HuH-7.5 (cell line): ENCODE measurements around the gene LBX2.
A peak's percentile ranks its signal among the peaks of the same experiment; 100 is the strongest.

Experiments
- DNase-seq: peaks from one replicate; pipeline ENCODE4 v3.0.0; 2011; ENCODE audit warnings: low spot score

The LBX2 gene, protein sequence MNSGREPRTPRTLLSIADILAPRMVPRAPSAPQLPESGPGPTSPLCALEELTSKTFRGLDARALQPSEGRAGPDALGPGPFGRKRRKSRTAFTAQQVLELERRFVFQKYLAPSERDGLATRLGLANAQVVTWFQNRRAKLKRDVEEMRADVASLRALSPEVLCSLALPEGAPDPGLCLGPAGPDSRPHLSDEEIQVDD

DNA sequence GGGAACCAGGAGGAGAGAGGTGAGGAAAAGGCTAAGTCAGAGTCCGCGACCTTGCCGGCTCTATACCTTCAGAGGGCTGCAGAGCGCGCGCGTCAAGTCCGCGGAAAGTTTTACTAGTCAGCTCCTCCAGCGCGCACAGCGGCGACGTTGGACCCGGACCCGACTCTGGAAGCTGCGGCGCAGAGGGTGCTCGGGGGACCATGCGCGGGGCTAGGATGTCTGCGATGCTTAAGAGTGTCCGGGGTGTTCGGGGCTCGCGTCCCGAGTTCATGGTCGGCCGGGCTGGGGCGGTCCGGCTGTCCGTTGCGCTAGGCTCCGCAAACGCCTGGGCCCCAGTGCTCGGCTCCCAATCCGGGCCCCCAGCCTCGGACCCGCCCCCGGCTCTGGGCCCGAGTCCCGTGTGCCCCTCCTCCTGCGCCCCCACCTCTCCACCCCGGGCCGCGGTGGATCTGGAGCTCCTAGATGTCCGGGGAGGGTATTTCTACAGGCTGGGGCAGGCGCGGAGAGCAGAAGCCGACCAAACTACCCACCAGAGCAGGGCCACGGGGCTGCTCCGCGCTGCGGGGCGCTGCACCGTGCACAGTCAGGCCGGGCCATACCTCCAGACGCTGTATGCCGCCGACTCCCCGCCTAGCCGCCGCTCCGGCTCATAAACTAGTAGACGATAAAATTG is at the start of gene LBX2:
Gene LBX2 (minus strand): TSS at position 337 of the 673 bp plus-strand sequence. CDS start 66 bp downstream, at position 271.
- DNase-seq = no peak

DNA sequence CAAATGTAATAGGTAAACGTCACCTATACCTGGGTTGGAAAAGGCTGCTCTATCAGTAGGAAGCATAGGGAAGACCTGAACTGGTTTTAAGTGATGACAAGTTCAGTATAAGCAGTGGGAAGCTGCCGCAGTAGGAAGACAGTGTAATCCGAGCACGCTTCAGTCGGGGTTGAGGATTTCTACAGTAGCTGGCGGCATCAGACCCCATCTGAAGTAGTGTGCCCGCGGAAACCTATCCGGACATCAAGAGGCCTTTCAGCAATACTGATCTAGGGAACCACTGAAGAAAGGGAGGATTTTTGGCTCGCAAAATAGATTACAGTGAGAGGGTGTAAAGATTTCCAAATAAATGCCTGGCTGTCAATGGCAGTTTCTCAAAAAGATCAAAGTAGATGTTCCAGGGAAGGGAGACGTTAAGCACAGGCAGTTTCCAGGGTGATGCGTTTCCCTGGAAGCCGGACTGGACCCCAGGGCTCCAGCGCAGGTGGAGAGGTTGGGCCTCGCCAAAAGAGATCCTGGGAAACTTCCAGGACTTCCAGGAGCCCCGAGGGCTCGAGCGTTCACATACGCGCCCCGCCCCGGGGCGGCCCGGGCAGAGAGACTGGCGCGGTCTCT is 49.0 kb upstream of the LBX2 start:
- no peak for DNase-seq

DNA sequence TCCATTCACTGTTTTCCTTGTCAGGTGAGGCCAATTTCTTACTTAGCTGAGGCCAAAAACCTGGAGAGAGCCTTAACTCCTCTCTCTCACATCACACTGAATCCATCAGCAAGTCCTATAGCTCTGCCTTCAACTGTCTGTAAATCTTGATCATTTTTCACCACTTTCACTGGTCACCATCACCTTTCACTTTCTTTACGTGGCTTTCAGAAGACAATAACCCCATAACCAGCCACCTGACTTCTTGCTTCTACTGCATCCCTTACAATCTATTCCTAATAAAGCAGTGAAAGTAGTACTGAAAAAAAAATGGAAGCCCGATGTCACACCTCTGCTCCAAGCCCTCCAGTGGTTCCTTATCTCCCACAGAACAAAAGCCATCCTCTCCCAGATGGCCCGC is 46.6 kb upstream of the LBX2 start:
- DNase-seq = no peak

DNA sequence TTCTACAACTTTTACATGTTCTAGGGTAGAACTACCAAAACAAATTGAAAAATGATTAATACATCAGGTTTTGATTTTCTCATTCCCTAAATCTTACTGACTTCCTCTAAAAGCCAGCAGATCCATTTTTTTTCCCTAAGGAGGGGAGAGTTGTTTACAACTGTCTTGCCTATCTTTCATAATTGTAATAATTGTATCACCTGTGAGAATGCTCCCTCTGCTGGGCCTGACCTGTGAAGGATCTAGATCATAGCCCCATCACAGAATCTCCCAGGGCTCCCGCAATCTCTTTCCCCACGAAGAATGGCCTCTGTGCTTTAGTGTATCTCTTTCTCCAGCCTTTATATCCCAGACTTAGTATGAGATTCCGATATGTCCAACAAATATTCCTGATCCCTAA is 45.2 kb upstream of the LBX2 start:
- DNase-seq = no peak

DNA sequence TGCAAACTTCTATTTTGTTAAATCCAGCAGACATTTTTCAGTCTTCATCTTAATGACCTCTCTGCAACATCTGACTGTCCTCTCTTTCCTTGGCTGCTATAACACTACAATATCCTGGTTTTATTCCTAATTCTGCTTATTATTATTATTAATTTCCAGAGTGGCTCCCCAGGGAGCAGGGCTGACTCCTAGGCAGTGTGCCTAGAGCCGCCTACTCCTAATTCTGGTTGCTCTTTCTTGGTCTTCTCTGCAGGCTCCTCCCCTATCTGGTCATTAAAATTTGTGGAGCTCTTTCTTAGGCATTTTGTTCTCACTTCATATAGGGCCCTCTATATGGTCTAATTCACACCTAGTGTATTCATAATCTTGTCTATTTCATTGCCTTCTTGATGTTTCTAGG is 43.6 kb upstream of the LBX2 start:
- DNase-seq = no peak

DNA sequence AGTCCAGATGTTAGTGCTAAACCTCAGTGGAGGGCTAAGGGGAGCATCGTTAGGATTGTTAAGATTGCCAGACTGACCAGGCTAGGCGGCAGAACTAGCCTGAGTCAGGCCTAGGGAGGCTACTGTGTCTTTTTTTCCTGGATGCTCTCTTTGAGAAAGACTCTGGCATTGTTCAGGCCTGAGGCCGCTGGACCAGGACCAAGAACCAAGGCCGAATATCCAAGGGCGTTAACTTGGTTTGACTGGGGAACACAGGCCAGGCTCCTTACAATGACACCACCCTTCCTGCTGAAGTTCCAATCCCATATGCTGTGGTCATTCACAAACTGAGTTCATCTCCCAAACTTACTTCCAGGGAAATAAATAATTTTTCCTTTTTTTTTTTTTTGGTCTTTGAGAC is 40.9 kb upstream of the LBX2 start:
- DNase-seq = no peak

DNA sequence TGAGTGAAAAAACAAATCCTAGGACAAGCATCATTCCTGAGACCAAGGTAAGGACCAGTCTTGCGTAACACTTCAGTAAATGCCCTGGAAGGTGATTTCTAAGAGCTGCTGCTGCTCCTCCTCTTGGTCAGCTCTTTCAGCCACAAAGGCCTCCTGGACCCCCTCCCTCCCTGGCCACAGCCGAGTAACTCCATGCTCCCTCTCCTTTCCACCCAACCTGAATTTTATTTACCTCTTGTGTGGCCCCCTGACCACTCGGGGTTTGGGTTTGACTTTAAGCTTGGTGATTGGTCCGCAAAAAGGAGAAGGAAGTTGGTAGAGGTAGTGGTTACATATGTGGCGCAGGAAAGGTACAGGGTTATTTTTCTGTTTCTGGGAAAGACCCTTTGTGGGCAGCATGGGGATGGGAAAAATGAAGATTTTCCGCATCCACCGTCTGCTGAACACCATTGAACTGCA is 39.5 kb upstream of the LBX2 start:
- no peak for DNase-seq

DNA sequence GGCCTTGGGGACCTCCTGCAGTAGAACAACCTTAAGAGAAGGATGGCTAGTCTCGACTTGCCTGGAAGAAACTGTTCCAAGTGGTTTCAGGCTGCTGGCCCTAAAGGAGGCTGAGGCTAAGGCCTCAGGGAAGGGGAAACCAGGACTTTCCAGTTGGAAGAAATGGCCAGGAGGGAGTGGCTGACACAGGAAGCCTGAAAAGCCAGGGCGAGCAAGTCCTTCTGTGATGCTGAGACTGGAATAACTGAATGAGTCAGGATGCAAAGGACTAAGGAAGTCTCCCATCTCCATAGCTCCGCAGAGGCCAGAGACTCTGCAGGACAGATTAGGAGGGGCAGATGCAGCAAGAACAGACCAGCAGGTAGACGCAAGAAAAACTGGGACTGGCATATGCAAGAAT is 37.7 kb upstream of the LBX2 start:
- DNase-seq = no peak

DNA sequence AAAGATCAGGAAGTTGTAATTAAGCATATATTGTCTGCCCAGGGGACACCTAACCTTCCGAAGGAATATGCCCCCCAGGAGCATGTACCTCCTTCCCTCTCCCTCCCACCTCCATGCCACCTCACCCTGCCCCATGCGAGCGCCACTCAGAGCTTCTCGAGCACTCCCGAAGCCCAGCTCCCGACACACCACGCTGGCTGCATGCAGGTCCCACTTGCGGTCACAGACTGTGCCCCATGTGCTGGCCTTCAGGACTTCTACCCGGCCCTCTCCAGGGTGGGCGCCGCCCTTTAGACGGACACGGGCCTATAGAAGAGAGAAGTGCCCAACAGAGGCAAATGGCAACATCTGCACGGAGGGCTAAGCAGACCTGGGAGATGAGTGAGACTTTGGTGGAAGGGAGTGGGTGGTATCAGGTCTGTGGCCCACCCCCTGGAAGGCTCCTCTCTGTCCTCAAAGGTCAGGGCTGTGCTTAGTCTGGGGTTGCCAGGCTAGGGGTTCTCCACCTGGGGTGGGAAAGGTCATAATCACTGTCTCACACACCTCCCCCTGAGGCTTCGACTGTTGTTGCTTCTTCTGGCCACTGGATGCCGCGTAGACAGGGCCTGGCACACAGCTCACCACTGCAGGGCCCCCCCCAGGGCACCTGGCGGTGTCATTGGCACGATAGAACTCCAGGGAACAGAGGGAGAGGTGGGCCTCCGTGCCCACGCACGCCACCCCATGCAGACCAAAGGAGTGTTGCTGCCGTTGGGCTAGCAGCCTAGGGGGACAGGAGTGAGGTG is 37.0 kb upstream of the LBX2 start:
- DNase-seq = no peak

DNA sequence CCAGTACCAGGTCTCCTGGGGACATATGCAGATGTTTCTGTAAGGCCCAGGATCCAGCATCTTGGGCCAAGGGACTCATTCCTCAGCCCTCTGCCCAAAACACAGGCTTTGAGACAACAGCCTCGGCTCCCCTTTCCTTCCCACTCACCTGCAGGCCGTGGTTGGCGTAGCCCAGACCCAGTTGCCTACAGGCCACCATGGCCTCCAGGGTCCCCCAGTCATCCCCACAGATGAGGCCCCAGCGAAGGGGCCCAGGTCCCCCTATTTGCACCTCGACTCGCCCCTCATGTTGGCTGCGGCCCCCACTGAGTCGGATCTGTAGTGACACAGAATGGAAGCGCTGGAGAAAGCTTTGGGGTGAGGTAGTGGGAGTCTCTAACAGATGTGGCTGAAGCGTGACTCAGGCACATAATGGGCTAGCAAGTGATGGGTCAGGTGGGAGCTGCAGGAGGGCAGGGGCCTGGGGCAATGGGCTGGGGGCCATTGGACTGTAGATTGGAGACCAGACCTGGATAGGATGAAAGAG is 36.1 kb upstream of the LBX2 start:
- no peak for DNase-seq

DNA sequence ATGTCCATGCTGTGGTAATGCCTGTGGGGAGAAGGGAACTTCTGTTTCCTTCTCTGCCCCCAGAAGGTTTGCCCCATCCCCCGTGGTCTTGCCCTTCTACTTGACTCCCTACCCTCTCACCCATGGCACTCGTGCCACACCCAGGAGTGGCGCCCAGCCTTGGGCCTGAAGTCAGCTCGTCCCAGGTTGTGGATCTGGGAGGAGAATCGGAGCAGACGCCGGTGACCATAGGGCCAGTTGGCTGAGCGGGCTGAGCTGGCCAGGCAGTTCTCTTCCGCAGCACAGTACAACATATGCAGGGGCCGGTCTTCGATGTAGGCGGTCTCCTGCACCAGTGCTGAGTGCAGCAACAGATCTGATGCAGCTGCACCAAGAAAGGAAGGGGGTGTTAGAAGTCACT is 35.0 kb upstream of the LBX2 start:
- DNase-seq = no peak

DNA sequence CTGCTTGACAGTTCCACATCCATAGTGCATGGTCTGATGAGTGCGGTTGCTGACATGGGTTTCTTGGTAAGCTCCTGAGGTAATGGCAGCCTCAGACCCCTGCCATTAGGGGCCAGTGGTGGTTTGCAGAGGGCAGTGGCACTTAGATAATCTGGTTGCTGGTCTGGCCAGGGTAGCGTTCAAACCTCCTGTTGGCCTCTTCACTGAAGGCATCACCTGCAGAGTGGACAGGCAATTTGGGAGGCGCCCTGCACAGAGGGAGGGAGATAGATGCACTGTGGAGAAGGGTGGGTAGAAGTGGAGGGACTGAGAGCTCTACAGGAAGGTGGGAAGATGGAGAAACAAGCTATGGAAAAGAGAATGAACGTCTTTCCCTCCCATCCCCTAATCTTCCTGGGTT is 34.1 kb upstream of the LBX2 start:
- DNase-seq = no peak

DNA sequence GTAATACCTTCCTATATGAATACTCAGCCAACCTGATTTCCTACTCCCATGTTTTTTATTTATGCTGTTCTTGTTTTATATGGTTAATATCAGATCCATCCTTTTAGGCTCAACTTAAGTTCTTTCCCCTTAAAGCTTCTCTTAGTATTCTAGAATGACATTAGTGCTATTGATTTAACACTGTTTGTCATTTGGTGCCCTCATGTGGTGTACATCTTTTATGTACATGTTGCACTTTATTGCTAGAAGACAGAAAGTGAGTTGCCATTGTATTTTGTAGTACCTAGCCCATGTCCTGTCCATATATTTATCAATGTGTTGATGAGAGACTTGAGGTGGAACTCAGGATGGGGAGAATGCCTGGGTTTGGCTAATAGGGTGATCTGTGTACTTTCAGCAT is 32.8 kb upstream of the LBX2 start:
- no peak for DNase-seq

DNA sequence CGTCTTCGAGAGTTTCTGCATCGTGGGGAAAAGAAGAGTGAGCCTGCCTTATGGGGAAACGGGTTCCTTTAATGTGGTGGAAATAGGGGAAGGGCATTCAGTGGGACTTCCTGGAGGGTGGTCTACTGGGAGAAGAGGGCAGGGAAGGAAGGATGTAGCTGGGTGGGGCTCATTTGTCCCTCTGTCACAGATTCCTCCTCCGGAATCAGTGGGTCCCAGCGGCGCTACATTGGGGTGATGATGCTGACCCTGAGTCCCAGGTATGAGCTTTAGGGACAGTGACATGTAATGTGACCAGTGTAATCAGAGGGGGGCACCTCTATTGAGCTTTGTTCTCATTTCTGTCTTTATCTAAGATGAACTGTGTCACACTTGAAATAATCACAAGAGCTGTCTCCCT is 32.3 kb upstream of the LBX2 start:
- DNase-seq = no peak

DNA sequence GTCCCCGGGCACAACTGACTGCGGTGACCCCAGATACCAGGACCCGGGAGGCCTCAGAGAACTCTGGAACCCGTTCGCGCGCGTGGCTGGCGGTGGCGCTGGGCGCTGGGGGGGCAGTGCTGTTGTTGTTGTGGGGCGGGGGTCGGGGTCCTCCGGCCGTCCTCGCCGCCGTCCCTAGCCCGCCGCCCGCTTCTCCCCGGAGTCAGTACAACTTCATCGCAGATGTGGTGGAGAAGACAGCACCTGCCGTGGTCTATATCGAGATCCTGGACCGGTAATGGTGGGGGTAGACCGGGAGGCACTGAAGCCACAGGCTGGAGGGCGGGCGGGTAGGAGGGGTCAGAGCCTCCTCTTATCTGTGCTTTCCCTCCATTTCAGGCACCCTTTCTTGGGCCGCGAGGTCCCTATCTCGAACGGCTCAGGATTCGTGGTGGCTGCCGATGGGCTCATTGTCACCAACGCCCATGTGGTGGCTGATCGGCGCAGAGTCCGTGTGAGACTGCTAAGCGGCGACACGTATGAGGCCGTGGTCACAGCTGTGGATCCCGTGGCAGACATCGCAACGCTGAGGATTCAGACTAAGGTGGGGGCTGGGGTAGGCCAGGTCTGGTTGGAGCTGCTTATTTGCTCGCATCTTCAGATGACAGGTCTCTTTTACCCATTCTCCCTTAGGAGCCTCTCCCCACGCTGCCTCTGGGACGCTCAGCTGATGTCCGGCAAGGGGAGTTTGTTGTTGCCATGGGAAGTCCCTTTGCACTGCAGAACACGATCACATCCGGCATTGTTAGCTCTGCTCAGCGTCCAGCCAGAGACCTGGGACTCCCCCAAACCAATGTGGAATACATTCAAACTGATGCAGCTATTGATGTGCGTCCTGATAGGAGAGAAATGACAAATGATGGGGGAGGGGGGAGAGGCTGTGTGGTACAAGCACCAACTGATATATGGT is 31.1 kb upstream of the LBX2 start:
- peak; percentile 53 for DNase-seq

DNA sequence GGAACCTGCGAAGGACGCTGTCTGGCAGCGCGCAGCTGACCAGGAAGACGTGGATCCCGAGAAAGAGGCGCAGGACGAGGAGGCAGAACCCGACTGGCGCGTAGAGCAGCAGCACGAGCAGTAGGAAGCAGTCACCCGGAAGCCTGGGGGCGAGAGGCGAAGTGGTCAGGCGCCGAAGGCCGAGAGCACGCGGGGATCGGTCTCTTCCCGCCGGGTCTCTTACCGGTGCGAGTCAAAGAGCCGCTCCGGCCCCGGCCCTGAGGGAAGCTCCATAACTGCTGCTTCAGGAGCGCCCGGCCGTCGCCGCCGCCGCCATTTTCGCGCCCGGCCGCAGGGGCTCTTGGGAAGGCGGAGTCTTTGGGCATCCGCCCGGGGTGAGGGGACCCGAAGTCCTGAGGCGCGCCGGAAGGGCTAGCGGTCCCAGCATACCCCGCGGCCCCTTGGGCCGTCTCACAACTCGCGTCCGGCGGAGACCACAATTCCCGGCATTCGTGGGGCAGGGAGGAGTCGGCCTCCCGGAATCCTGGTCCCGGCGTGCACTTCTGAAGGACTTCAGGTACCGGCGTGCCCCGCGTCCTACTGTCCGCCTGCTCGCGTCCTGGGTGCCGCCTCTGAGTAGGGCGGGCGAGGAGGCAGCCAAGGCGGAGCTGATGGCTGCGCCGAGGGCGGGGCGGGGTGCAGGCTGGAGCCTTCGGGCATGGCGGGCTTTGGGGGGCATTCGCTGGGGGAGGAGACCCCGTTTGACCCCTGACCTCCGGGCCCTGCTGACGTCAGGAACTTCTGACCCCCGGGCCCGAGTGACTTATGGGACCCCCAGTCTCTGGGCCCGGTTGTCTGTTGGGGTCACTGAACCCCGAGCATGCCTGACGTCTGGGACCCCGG is 30.2 kb upstream of the LBX2 start, which contains the start of the genes AUP1 and HTRA2:
Gene AUP1 (minus strand): TSS at position 350 of the 882 bp plus-strand sequence. CDS start 77 bp downstream, at position 273.
Gene HTRA2 (plus strand): TSS at position 577 of the 882 bp plus-strand sequence. CDS start 74 bp downstream, at position 651.
- peak; percentile 97 for DNase-seq

DNA sequence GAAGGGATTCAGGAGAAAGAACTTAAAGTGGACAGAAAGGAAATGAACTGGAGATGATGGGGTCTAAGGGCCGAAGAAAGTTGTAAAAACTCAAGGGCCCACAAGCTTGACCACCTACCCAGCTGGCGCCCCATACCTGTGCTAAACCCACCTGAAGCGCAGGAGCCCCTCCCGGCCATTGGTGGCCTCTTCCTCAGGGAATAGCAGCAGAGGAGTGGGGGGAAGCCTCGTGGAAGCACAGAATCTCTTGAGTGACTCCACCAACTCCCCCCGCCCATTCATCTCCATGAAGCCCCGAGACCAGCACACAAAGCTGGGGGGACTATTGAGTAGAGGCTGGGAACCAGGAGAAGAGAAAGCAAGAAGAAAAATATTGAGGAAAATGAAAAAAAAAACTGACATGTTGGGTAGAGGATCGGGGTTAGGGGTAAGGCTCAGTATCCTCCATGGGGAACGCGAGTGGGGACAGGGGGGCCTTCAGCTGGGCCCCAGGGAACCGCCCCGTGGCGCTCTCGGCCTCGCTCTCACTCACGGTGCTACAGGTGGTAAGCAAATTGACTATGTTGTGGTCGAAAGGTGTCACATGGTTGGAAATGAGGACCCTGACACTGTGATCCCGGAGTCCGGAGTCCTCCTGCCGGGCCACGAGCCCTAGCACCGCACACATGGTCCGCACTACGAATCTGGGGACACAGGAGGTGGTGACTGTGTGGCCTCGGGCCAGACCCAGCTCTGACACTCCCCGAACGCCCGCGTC is 29.4 kb upstream of the LBX2 start:
- DNase-seq = no peak

DNA sequence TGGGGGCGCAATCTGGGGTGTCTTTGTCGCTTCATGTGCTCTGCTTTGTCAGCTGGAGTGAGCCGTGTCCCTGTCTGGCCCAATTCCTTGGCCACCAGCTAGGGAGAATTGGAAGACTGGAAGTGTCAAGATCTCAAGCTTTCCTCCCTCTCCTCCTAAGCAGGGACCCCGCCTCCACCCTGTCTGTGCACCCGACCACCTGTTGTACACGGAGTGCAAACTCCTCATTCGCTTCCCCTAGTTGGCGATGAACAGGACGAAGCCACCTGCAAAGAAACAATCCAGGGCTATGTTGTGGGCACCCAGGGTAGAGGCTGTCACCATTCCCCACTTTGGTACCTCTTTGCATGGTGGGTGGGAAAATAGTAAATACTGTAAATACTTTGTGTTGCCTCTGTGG is 28.3 kb upstream of the LBX2 start:
- DNase-seq = no peak

DNA sequence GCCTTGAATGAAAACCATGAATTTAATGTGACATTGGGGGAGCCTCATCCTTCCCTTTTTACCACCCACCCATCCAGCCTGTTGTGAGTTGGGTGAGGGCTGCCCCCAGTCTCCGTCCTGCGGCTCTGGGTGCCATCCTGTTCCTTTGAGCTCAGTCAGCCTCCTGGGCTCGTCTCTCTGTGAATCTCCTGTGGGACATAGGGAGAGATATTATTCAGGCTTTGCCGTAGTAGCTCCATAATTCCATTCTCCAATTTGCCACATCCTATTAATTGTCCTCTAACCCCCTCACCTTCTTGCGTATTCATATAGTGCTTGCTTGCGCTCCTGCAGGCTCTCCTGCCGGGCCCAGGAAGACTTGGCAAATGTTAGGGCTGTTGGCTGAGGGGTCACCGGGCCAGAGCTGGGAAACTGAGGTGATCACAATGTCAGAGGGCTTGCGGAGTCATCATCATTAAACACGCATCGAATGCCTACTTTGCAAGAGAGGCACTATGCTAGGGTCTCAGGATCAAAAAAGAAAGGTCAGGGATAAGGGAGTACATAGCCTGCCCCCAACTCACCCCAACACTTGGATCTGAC is 27.3 kb upstream of the LBX2 start:
- DNase-seq = no peak
